HFFc6 (cell line): ENCODE results near the gene MRPS27. TPM values are rescaled to one million over a fixed set of nuclear protein-coding genes. Genes with fewer than 3 reads are reported as not detected.

Source experiments
- DNase-seq: peaks from one replicate; pipeline ENCODE4 v3.0.0-alpha.2; 2018
- H3K27ac Mint-ChIP-seq: 2 replicates; pipeline ENCODE4 v1.8.0; 2020; ENCODE audit warnings: mild to moderate bottlenecking, mixed read lengths
- H3K27me3 Mint-ChIP-seq: 2 replicates; pipeline ENCODE4 v1.8.0; 2021; ENCODE audit warnings: mild to moderate bottlenecking, moderate library complexity, mixed read lengths; ENCODE audit not compliant: insufficient read depth
- H3K36me3 Mint-ChIP-seq: 2 replicates; pipeline ENCODE4 v1.8.0; 2021; ENCODE audit warnings: low read depth, mixed read lengths
- H3K4me1 Mint-ChIP-seq: 2 replicates; pipeline ENCODE4 v1.8.0; 2020; ENCODE audit warnings: low read depth, mixed read lengths
- H3K4me3 Mint-ChIP-seq: 2 replicates; pipeline ENCODE4 v1.8.0; 2020; ENCODE audit warnings: mild to moderate bottlenecking, moderate library complexity, mixed read lengths
- H3K9me3 Mint-ChIP-seq: 2 replicates; pipeline ENCODE4 v1.8.0; 2020; ENCODE audit warnings: mild to moderate bottlenecking, mixed read lengths
- CTCF ChIP-seq: fragments of 200-600 bp; sonication (generic); IDR thresholded peaks from 2 replicates; pipeline ENCODE4 v1.5.0; 2021; ENCODE audit warnings: antibody characterized with exemption, mild to moderate bottlenecking
- total RNA-seq, 6 experiments: library from RNA; stranded (reverse); fragmentation: NEBNext Ultra II Directional; extraction: Animal tissue kit (Norgen Biotek cat#: 25700); gene quantifications; 2 replicates in 1 of 6; 3 replicates in 5 of 6; pipeline ENCODE4 v1.2.3, GENCODE V29; 2021

The MRPS27 gene
- total RNA-seq, 6 experiments from 2014 or later = 46.1 to 74.1 (median 57.9) TPM

GRCh38 chr5:72241346-72242003 lies 78.6 kb downstream of the MRPS27 start:
- Mint-ChIP-seq H3K4me1 (peaks cover 31% of the 10 kb centered on the region), H3K36me3 (peaks cover 5% of the 10 kb centered on the region; the same call in 1 of the 2 replicates), H3K27me3 (no peaks in the 10 kb centered on the region), H3K9me3 (no peaks in the 10 kb centered on the region), H3K27ac (no peak overlapping the region), H3K4me3 (no peak overlapping the region)
- DNase-seq = no peak
- no peak for TF ChIP-seq CTCF

- no peak for TF ChIP-seq CTCF
- H3K4me3 Mint-ChIP-seq = no peak overlapping the region
- H3K9me3 Mint-ChIP-seq = no peaks in the 10 kb centered on the region
- H3K27ac Mint-ChIP-seq = no peak overlapping the region
- H3K36me3 Mint-ChIP-seq = peaks cover 15% of the 10 kb centered on the region; the same call in 1 of the 2 replicates
- no peak for DNase-seq
- no peaks in the 10 kb centered on the region for H3K27me3 Mint-ChIP-seq
- peaks cover 31% of the 10 kb centered on the region for H3K4me1 Mint-ChIP-seq
Observed at GRCh38 chr5:72238712-72239445, 81.2 kb downstream of the MRPS27 start.

GRCh38 chr5:72237879-72238278 lies 82.2 kb downstream of the MRPS27 start:
- Mint-ChIP-seq H3K27me3 (peaks cover 1% of the 10 kb centered on the region; the same call in 1 of the 2 replicates), H3K4me3 (no peak overlapping the region), H3K36me3 (peaks cover 15% of the 10 kb centered on the region; the same call in 1 of the 2 replicates), H3K27ac (no peak overlapping the region), H3K4me1 (peaks cover 34% of the 10 kb centered on the region), H3K9me3 (no peaks in the 10 kb centered on the region)
- TF ChIP-seq CTCF = no peak
- DNase-seq = no peak

- TF ChIP-seq CTCF = no peak
- DNase-seq = no peak
- Mint-ChIP-seq H3K9me3 (no peaks in the 10 kb centered on the region), H3K4me1 (peaks cover 39% of the 10 kb centered on the region), H3K27ac (no peak overlapping the region), H3K4me3 (no peak overlapping the region), H3K36me3 (peaks cover 17% of the 10 kb centered on the region; the same call in 1 of the 2 replicates), H3K27me3 (peaks cover 1% of the 10 kb centered on the region; the same call in 1 of the 2 replicates)
Observed at GRCh38 chr5:72237415-72237814, 82.6 kb downstream of the MRPS27 start.

- Mint-ChIP-seq H3K4me3 (no peak overlapping the region), H3K36me3 (peaks cover 31% of the 10 kb centered on the region), H3K27me3 (peaks cover 1% of the 10 kb centered on the region; the same call in 1 of the 2 replicates), H3K27ac (no peak overlapping the region), H3K4me1 (peaks cover 46% of the 10 kb centered on the region), H3K9me3 (no peaks in the 10 kb centered on the region)
- DNase-seq = no peak
- TF ChIP-seq CTCF = no peak
Observed at GRCh38 chr5:72235725-72236124, 84.3 kb downstream of the MRPS27 start.
